NCI-H2081 (cell line): ENCODE measurements around the gene TAF15.

Source experiments
- DNase-seq, 2 experiments: peaks; one replicate each; lab custom pipeline; 2025; lab: John Stamatoyannopoulos, UW

TAF15 gene

GRCh38 chr17:35872196-35872980 lies 63.1 kb downstream of the TAF15 start:
- no peak for DNase-seq

GRCh38 chr17:35875072-35875799 lies 66.0 kb downstream of the TAF15 start:
- DNase-seq: no peak

GRCh38 chr17:35875800-35876139 lies 66.5 kb downstream of the TAF15 start:
- no peak for DNase-seq

- no peak for DNase-seq
These were observed 67.2 kb downstream of the TAF15 start for GRCh38 chr17:35876534-35876933.

- DNase-seq: no peak
These were observed 68.2 kb downstream of the TAF15 start for GRCh38 chr17:35877345-35878029.

- no peak for DNase-seq
These were observed 69.1 kb downstream of the TAF15 start for GRCh38 chr17:35878361-35878760.

- DNase-seq: no peak
These were observed 70.7 kb downstream of the TAF15 start, which contains the start of gene CCL5 for GRCh38 chr17:35879773-35880654. CCL5 (minus strand) TSS chr17:35880360.

GRCh38 chr17:35889241-35889640 lies 80.0 kb downstream of the TAF15 start:
- no peak for DNase-seq

- DNase-seq: no peak
These were observed 80.8 kb downstream of the TAF15 start for GRCh38 chr17:35889818-35890773.

- DNase-seq: no peak
These were observed 81.5 kb downstream of the TAF15 start for GRCh38 chr17:35890774-35891155.

- no peak for DNase-seq
These were observed 82.0 kb downstream of the TAF15 start for GRCh38 chr17:35891269-35891668.

GRCh38 chr17:35892091-35893035 lies 83.1 kb downstream of the TAF15 start:
- no peak for DNase-seq

GRCh38 chr17:35893751-35894150 lies 84.5 kb downstream of the TAF15 start:
- no peak for DNase-seq

- no peak for DNase-seq
These were observed 84.9 kb downstream of the TAF15 start for GRCh38 chr17:35894206-35894605.

GRCh38 chr17:35895636-35896587 lies 86.6 kb downstream of the TAF15 start:
- DNase-seq: no peak
